ENCODE measurements around the gene GPC1. TPM values are rescaled to one million over a fixed set of nuclear protein-coding genes. Genes with fewer than 3 reads are reported as not detected.
A peak's percentile ranks its signal among the peaks of the same experiment; 100 is the strongest.
"Not testable (repeated sequence)": the region's sequence is repeated elsewhere in the genome, so short reads cannot be mapped to it uniquely, and the experiment has no call there.

GPC1 gene, protein sequence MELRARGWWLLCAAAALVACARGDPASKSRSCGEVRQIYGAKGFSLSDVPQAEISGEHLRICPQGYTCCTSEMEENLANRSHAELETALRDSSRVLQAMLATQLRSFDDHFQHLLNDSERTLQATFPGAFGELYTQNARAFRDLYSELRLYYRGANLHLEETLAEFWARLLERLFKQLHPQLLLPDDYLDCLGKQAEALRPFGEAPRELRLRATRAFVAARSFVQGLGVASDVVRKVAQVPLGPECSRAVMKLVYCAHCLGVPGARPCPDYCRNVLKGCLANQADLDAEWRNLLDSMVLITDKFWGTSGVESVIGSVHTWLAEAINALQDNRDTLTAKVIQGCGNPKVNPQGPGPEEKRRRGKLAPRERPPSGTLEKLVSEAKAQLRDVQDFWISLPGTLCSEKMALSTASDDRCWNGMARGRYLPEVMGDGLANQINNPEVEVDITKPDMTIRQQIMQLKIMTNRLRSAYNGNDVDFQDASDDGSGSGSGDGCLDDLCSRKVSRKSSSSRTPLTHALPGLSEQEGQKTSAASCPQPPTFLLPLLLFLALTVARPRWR
- total RNA-seq, result 75.1 and 80.9 TPM in 2 replicates
- 57.8 and 60.4 TPM in 2 replicates for polyA plus RNA-seq

DNA sequence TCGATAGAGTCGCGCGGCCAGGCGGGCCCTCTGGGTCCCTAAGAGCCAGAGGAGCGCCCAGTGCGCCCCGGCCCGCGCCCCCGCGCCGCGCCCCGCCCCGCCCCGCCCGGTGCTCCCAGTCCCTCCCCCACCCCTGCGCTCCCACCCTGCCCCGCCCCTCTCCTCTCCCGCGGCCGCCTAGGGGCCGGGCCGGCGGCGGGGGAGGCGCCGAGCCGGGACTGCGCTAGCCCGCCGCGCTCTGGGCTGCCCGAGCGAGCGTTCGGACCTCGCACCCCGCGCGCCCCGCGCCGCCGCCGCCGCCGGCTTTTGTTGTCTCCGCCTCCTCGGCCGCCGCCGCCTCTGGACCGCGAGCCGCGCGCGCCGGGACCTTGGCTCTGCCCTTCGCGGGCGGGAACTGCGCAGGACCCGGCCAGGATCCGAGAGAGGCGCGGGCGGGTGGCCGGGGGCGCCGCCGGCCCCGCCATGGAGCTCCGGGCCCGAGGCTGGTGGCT, at the start of gene GPC1:
Gene GPC1 (plus strand): TSS at position 207 of the 491 bp plus-strand sequence. CDS start 256 bp downstream, at position 463.
- Histone ChIP-seq H3K4me3 (peak within 1 kb of the TSS; percentile 90), H3K4me1 (ENCODE audit: low read depth) (no peaks in the 10 kb centered on the region), H3K36me3 (no peaks in the 10 kb centered on the region), H3K9me3 (ENCODE audit: low read depth) (no peaks in the 10 kb centered on the region), H3K27me3 (peaks cover 23% of the 10 kb centered on the region), H3K27ac (peak within 1 kb of the TSS; percentile 96)
- DNase-seq (ENCODE audit: low read depth in 1 of 2, low spot score in 1 of 2), result peak; percentile 89 to 90
- TF ChIP-seq, protein P1, sequence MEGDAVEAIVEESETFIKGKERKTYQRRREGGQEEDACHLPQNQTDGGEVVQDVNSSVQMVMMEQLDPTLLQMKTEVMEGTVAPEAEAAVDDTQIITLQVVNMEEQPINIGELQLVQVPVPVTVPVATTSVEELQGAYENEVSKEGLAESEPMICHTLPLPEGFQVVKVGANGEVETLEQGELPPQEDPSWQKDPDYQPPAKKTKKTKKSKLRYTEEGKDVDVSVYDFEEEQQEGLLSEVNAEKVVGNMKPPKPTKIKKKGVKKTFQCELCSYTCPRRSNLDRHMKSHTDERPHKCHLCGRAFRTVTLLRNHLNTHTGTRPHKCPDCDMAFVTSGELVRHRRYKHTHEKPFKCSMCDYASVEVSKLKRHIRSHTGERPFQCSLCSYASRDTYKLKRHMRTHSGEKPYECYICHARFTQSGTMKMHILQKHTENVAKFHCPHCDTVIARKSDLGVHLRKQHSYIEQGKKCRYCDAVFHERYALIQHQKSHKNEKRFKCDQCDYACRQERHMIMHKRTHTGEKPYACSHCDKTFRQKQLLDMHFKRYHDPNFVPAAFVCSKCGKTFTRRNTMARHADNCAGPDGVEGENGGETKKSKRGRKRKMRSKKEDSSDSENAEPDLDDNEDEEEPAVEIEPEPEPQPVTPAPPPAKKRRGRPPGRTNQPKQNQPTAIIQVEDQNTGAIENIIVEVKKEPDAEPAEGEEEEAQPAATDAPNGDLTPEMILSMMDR (IDR thresholded peaks at IDR 0.05; ENCODE audit: low read depth, low read length), result no peak

DNA sequence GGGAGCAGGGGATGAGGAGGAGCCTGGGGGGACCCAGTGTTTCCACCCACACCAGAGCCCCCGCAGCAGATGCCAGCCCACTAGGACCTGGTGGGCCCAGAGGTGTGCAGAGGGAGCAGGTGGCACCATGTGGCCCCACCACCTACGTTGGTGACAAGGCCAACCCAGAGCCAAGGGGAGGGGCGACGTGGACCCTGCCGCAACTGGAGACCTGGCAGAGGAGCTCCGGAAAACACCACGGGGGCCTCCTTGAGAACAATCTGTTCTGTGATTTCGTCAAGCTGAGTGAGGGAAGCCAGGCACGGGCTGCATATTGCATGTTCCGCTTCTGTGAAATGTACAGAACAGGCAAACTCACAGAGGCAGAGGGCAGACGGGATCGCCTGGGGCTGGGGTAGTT, 49.1 kb upstream of the GPC1 start:
- Histone ChIP-seq H3K4me3 (no peak overlapping the region), H3K27ac (no peak overlapping the region), H3K36me3 (no peaks in the 10 kb centered on the region), H3K27me3 (no peaks in the 10 kb centered on the region), H3K9me3 (ENCODE audit: low read depth) (no peaks in the 10 kb centered on the region), H3K4me1 (ENCODE audit: low read depth) (no peaks in the 10 kb centered on the region)
- DNase-seq (ENCODE audit: low read depth in 1 of 2, low spot score in 1 of 2), result peak in 1 of 2 donors; percentile 55
- TF ChIP-seq, protein P1 (IDR thresholded peaks at IDR 0.05; ENCODE audit: low read depth, low read length), result no peak

DNA sequence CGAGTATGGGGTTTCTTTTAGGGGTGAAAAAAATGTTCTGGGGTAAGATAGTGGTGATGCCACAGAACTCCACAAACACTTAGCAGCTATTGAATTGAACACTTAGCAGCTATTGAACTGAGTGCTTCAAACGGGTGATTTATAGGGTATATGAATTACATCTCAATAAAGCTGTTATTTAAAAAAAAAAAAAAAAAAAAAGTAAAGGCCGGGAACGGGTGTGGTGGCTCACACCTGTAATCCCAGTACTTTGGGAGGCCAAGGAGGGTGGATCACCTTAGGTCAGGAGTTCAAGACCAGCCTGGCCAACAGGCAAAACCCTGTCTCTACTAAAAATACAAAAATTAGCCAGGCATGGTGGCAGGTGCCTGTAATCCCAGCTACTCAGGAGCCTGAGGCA, 48.7 kb upstream of the GPC1 start:
- H3K27me3 ChIP-seq; H3K9me3 ChIP-seq (ENCODE audit: low read depth); H3K27ac ChIP-seq; H3K4me3 ChIP-seq; H3K36me3 ChIP-seq; DNase-seq (ENCODE audit: low read depth in 1 of 2, low spot score in 1 of 2); H3K4me1 ChIP-seq (ENCODE audit: low read depth): not testable (repeated sequence)

DNA sequence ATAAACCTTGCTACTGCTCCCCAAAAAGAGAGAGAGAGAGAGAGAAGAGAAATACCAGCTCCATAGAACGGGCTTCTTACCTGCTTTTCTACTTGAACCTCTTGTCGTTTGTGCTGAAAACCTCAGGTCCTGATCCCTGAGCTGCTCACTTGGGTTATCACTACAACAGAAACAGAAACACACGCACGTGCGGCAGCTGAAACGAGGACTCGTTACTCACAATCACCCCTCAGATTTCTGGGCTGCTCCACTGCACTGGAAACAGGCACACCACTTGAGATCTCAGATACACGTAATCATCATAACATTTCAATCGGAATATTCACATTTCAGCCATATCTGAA, 48.2 kb upstream of the GPC1 start:
- Histone ChIP-seq H3K36me3 (no peaks in the 10 kb centered on the region), H3K4me1 (ENCODE audit: low read depth) (no peaks in the 10 kb centered on the region), H3K27me3 (no peaks in the 10 kb centered on the region), H3K27ac (no peak overlapping the region), H3K4me3 (no peak overlapping the region), H3K9me3 (ENCODE audit: low read depth) (no peaks in the 10 kb centered on the region)
- TF ChIP-seq, protein P1 (IDR thresholded peaks at IDR 0.05; ENCODE audit: low read depth, low read length), result no peak
- DNase-seq (ENCODE audit: low read depth in 1 of 2, low spot score in 1 of 2), result no peak

DNA sequence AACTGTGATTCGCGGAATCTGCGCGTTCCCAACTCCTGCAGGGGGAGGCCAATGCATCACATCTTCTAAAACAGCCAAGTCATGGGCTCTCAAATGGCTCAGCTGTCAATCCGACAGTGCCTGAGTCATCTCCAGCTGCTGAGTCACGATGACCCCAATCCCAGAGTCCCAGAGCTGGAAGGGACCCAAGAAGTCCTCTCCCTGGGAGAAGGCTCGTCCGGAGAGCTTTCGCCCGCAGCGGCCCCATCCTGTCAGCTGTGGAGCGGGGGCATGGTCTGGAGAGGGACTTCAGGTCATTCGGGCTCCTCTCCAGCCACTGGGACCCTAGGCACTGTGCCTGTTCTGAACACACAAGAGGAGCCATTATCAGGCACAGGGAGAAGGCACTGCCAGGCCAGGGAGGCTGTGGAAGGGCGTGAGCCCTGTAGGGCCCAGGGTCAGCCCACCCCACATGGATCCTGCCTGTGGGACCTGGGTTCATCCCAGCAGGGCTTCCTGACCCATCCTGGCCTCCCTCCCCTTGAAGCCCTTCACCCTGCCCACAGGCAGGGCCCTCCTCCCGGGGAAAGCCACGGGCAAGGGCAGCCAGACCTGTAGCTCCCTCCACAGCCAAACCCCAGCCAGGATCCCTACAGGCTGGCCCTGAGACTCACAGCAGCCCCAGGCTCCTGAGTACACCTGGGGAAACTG, 47.6 kb upstream of the GPC1 start:
- Histone ChIP-seq H3K27ac (no peak overlapping the region), H3K4me3 (no peak overlapping the region), H3K27me3 (no peaks in the 10 kb centered on the region), H3K9me3 (ENCODE audit: low read depth) (no peaks in the 10 kb centered on the region), H3K4me1 (ENCODE audit: low read depth) (no peaks in the 10 kb centered on the region), H3K36me3 (no peaks in the 10 kb centered on the region)
- TF ChIP-seq, protein P1 (IDR thresholded peaks at IDR 0.05; ENCODE audit: low read depth, low read length), result peak; percentile 16
- peak in 1 of 2 donors; percentile 96 for DNase-seq (ENCODE audit: low read depth in 1 of 2, low spot score in 1 of 2)
